HG03442 (cell line): ENCODE measurements around the gene AVPR2.

Experiments
- ATAC-seq: cut with Tn5 transposase; IDR thresholded peaks from one replicate; pipeline ENCODE4 v1.9.1; 2021; ENCODE audit warnings: mild to moderate bottlenecking, moderate library complexity; ENCODE audit not compliant: unreplicated experiment

Gene AVPR2

DNA sequence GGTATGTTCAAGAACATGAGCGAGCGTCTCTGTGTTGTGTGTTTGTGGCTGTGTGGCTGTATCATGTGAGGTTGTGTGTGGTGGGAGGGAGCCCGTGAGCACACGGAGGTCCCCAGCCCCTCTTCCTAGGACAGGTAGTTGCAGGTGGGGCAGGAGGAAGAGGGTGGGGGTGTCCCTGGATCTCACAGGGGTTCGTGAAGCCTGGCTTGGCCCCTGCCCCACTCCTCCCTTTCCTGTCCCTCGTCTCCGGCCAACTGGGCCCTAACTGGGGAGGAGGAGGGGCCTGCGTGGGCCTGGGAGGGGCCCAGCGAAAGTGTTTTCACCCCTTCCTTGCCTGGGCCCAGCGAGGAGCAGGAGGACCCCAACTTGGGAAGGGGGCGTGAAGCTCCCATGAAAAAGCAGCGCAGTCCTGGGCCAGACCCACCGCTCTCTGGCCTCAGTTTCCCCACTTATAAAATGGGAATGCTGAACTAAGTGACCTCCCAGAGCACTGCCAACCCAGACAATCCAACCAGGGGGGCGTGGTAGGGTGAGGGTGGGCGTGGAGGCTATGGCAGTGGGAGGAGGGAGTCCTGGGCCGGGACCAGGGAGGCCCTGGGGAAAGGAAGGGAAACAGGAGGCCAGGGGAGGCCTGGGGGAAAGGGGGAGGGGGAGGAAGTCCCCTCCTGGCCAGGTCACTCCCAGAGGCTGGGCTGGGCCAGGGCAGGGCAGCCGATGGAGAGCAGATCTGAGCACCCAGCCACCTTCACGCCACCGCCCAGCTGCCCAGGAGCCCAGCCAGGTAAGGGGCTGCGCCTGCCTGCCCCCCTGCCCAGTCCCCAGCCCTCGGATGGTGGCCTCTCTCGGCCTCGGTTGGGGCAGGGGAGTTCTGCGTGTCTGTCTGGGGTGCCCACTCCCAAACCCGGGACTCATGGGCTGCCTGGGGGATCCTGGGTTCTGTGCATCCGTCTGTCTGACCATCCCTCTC is at the start of gene AVPR2:
TSS of gene AVPR2 (plus strand) at position 683 of the 967 bp plus-strand sequence. CDS start 473 bp downstream, outside the sequence.
- ATAC-seq, result no peak

DNA sequence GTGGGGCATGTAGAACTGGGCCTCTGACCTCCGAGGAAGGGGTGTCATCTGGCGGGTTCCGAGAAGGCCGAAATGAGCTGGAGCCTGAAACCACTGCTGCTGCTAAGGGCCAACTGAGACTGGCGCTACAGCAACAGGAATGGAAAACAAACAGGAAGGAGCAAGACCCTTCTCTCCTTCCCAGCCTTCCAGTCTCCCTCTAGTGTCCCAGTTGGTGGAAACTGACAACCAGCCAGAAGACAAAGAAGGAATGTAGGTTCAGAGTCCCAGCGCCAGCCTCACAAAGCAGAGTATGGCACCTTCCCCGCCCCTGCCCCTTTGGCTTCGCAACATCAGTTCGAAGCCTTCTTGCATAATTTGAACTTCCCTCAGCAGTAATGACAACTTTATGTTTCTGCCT is 49.8 kb upstream of the AVPR2 start:
- ATAC-seq, result no peak

DNA sequence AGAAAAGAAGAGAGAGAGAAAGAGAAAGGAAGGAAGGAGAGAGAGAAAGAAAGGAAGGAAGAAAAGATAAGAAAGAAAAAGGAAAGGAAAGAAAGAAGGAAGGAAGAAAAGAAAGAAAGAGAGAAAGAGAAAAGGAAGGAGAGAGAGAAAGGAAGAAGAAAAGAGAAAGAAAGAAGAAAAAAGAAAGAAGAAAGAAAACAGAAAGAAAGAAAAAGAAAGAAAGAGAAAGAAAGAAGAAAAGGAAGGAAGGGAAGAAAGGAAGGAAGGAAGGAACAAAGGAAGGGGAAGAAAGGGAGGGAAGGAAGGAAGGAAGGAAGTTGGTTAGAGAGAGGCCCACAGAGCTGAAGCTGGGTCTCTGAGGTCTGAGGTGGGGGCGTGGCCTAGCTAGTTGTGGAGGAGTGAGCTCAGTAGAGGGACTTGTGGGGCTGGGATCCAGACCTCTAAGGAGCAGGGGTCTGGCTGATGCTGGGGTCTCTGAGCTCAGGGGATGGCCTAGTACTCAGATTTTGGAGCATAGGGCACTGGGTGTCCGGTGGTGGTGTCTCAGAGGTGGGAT is 47.0 kb upstream of the AVPR2 start:
- no peak for ATAC-seq

DNA sequence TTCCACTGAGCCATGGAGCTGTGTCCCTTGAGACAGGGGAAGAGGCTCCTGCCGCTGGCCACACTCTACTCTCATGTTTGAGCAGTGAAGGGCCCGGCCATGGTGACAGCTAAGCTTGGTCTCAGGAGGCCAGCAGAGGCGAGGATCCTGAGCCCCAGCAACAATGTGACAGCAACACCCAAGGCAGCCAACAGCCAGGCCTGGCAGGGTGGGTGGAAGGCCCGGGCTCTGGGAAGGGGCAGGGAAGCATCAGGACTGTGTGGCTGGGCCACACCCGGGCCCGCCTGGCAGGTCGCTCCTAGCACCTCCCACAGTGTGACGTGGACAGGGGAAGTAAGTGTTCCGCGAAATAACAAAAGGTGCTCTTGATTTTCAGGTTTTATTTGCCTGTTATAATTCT is 43.3 kb upstream of the AVPR2 start:
- ATAC-seq, result no peak

DNA sequence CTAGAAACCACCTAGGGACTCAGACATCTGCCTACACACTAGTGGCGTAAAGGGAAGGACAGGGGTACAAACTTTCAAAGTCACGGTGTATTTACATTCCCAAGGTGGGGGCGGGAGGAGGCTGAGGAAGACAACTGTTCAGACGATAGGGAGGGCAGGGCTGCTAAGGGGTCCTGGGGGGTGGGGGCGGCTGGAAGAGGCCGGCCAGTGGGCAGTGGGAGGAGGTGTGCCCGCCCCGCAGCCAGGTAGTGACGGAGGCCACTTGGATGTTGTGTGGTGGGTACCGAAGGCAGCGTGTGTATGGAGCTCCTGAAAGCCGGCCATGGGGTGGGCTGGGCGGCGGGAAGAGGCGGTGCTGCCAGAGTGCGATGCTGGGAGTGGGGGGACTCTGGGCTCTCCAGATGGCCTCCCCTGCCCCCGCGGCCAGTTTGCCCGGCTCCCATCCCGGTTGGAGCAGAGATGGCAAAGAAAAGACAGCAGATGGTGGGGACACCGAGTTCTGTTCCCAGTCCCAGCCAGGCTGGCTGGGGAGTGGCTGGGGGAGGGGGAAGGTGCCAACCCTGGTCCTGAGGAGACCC is 42.7 kb upstream of the AVPR2 start:
- no peak for ATAC-seq

DNA sequence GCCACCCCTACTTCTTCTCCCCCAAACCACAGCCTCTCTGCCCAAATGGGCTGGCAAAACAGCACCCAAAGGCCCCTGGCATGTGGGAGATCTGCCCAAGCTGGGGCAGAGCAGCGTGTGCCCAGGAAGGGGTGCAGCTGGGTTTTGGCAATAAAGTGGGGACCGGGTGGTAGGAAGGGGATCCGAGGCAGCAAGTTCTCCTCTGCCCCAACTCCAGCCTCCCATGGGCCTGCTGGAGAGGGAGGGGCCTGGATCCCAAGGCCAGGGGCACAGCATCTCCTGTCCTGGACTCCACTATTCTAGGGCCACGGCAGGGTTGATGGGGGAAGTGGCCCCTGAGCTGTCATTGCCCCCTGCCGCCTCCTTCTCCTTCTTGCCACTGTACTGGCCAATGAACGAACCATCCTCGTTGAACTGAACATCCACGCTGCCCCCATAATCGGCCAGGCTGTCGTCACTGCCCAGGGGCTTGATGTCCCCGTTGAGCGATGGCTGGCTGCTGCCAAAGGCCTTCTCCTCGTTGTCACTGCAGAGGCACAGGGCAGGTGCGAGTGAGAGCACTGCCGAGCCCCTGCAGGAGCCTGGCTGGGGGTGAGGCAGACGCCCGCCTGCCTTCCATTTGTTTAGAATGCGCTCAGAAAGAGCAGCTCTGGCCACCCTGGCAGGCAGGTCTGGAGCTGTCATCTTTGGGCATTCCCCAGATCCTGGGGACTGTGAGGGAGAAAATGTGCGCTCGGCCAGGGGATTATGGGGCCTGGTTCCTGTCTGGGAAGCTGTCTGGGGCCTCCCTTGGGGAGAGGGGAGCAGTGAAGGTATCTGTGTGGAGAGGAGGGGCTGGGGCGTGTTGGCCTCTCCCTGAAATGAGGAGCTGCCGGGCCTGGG is 41.9 kb upstream of the AVPR2 start:
- ATAC-seq, result no peak

DNA sequence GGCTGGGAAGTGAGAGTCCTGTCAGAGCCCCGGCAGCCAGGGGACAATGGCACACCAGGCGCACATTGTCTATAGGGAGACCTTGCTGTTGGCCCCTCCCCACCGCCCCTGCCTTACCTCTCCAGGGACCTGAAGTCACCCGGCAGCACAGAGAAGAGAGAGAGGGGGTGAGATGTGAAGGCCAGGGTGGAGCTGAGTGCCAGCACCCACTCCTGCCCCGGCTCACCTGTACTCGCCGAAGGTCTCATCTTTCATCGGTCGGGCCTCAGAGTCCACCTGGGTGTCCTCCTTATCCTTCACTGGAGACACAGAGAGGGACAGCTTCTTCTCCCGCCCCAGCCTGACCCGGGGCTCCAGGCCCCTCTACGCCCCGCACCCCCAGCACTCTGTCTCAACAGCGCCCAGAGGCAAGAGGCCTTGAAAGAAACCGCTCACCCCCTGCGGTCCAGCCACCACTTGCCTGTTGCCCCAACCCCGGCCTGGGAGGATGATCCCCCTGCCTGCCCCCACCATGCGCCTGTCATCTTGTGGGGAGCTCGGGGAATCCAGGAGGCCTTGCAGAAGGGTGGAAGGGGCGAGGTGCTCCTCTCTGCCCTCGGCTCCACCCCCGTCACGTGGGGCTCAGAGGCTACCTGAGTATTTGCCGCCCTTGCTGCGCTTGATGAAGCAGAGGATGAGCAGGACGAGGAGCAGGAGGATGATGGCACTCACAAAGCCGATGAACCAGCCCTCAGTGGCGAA is 41.1 kb upstream of the AVPR2 start:
- no peak for ATAC-seq

DNA sequence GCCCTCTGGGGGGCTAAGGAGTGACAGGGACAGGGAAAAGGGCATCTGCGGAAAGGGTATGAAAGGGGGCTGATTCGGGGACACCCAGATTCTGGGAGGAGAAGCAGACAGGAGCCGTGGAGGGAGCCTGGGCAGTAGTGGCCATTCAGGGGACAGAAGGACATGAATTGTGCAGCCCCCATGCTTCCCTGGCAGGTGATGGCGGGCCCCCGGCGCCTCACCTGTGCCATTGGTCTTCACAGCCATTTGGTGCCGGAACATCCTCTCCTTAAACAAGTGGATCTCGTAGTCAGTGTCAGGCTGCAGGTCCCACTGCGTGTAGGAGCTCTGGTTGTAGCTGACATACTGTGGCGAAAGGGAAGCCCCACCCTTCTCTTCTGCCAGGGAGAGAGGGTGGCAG is 40.4 kb upstream of the AVPR2 start:
- ATAC-seq, result no peak

DNA sequence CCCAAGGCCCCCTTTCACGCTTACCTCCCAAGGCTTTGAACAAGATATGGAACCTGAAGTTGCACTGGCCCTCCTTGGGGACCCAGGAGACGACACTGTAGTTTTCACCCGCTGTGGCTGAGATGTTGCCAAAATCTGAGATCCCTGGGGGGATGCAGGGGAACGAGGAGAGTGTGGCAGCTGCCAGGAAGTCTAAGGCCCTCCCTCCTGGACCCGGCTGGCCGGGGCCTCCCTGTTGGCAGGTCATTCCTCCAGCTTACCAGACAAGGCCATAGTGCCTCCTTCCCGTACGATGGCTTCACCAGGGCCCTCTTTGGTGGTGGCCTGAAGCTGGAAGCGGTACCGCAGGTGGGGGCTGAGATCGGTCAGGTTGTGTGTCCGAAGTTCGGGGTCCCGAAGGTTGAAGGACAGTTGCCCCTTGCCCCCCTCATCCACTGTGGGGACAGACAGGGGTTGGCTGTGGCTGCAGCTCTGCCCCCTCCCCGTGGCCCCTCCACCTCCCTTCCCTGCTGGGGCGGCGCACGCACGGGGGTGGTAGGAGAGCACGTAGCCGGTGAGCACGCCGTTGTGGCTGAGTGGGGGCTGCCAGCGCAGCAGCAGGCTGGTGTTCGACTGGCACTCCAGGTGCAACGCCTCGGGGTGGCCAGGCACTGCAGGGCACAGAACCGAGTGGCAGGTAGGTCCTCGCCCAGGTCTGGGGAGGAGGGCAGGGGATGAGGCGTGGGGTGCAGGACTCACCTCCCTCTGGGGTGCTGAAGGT is 39.7 kb upstream of the AVPR2 start:
- no peak for ATAC-seq

DNA sequence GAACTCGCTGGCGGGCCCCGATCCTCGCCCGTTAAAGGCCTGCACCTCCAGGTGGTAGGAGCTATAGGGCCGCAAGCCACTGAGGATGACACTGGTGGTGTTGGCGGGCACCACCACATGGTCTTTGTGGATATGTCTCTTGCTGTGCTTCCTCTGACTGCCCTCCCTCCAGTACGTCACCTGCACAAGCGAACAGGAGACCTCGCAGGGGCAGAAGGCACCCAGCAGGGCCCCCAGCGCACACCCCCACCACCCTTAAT is 39.2 kb upstream of the AVPR2 start:
- no peak for ATAC-seq

DNA sequence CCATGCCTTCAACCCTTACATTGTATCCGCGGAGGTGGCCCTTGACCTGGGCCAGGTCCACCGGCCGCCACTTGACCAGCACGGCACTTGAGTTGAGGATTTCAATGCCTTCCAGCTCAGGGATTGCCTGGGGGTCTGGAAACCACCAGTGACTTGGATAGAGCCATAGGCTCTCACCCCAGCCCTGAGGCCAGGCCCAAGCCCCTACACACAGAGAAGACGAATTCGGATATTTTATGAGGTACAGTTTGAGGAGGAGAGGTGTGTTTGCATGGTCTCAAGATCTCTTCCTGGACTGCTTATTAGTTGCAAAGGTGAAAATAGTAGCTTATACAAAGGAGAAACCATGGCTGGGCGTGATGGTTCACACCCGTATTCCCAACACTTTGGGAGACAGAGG is 38.8 kb upstream of the AVPR2 start:
- no peak for ATAC-seq

DNA sequence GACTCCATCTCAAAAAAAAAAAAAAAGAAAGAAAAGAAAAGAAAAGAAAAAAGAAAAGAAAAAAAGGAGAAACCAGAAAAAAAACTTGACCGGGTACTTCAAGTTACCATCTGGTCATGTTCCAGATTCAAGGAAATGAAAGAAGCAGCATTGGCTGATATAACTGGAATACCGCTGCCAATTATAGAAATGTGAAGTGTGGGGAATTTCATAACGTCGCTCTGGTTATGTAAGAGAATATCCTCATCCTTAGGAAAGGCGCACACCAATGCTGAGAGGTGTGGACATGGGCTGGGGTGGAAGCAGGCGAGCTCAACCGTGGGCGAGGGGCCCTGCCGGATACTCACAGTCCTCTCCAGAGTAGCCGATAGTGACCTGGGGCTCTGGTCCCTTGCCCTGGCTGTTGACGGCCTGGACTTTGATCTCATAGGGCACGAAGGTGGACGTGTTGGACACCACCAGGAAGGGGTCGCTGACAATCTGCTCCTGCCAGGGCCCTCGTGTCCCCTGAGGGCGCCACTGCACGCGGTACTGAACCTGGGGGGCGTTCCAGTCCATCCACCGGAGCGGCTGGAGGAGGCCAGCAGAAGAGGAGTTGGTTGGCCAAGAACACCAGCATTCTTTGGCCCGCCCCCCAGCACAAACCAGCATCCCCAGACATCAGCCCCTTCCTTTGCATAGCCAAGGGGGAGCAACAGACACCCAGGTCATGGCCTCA is 38.0 kb upstream of the AVPR2 start:
- ATAC-seq, result no peak

DNA sequence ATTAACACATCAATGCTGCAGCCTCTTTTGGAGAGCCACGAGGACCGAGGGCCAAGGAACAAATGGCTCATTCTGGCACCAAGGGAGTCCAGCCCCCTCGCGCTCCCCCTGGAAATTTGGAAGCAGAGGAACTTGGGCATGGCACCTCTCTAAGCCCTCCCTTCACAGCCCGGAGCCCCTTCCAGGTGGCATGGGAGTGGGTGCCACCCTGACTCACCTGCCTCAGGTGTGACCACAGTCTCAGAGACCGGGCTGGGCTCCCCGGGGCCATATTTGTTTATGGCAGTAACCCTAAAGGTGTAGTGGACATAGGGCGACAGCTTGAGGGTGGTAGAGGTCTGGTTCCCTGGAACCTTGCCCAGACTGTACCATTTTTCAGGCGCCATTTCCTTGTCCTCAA is 37.3 kb upstream of the AVPR2 start:
- ATAC-seq, result no peak

DNA sequence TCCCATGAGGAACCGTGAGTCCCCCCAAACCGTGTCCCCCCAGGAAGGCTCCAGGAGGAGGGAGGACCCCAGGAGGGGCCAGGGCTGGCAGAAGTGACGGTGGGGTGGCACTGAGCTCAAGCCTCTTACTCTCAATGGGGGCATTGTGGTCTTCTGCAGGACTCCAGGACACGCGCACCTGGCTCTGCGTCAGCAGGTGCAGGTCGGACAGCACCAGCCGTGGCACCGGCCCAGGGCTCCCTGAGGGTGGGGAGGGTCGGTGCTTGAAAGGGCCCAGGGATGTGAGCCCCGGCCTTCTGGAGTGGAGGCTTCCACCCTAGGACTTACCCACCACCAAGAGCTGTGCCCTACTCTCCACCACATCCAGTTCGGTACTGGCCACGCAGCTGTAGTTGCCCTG is 36.8 kb upstream of the AVPR2 start:
- no peak for ATAC-seq

DNA sequence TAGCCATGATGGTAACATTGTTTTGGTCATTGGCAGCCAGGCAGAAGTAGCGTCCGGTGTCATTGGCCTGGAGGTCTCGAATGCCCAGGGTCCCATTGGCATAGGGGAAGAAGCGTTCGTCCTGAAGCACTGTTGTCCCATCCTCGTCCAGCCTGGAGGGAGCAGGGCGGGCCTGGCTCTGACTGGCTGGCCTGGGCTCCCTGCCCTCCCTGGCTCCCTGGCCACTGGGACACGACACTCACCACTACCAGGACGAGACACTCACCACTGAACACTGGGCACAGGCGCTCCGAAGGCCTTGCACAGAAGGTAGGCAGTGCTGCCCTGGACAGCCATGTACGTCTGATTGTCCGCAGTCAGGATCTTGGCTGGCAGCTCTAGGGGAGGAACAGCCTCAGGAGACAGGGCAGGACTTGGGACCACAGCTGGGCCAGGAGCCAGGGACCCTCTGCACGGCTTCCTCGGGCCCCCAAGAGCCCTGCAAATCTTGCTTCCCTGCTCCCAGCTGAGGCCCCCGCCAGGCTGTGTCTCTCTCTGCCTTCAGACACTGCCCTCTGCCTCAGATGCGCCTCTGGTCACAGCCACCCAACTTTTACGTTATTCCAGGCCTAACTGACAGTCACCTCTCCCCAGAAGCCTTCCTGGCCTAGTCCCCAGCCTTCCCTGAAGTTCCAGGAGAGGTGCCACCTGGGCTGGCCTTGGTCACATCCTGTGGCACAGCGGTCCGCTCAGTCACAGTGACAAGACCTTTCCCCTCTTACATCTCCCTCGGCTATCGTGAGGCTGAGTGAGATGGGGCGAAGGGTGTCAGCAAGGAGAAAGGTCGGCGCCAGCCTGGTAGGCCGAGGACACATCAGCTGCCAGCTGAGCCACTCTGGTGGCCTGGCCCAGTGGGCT is 35.6 kb upstream of the AVPR2 start:
- ATAC-seq, result no peak

DNA sequence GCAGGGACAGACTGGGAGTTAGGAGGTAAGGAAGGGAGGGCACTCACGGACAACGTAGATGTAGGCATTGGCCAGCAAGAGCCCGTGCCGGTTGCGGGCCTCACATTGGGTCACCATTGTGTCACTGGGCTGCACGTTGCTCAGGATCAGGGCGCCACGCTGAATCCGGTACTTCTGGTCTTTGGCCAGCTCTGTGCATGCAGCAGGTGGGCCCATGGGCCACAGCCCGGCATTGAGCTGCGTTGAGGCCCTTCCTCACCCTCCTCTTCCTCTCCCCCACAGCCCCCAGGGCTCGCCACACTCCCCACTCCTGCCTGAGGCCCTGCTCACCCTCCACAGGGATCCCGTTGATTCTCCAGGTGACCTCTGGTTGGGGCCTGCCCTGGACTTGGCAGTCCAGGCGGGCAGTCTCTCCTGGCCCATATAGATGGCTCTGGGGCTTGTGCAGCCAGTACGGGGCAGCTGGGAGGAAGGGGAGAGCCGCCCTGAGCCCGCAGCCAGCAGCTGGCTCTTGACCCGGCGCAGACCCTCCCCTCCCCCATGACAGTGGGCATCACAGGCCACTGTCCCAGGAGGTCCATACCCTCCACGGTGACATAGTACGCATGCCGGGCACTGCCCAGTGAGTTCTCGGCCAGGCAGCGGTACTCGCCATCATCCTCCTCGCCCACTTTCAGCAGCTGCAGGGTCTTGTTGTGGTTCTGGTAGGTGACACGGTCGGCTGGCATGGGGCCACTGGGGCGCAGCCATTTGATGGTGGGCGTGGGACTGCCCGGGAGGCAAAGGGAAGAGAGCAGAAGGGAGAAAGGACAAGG is 34.8 kb upstream of the AVPR2 start:
- no peak for ATAC-seq

DNA sequence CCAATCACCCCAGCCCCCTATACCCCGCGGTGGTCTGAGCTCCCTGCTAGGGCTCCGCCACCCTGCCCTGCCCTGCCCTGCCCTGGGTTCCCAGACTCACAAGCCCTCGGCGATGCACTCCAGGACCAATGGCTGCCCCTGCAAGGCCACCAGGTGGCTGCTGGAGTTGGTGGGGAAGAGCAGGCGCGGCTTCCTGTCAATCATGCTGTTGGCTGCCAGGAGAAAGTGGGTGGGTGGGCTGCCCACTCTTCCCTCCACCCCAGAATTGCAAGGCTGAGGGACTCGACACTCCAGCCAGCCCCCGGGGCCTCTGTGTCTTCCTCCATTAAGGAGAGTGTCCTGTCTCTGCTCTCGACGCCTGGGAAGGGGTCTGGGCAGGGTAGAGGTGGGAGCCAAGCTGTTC is 34.2 kb upstream of the AVPR2 start:
- ATAC-seq, result no peak
